Endothelial cell of umbilical vein (primary cell): ENCODE measurements around the gene APBB2. TPM values are rescaled to one million over a fixed set of nuclear protein-coding genes. Genes with fewer than 3 reads are reported as not detected.

Source experiments
- BruUV-seq: library from RNA; stranded (reverse); fragments of 400-500 nt; replicated peaks from 2 replicates; lab custom pipeline; 2021; lab: Mats Ljungman, UMichigan
- CTCF ChIA-PET: fragments of 300-600, 350-600 bp; sonication (Branson Sonifier 250); formaldehyde crosslinking; loops from one replicate; lab custom pipeline; 2021; ENCODE audit warnings: antibody characterized with exemption, inconsistent platforms; lab: Charles Lee
- POLR2A ChIA-PET: fragments of 300-600, 350-600 bp; sonication (Branson Sonifier 250); formaldehyde crosslinking; loops from one replicate; lab custom pipeline; 2021; ENCODE audit warnings: antibody characterized with exemption, inconsistent platforms; lab: Charles Lee
- DNase-seq: peaks from one replicate; pipeline ENCODE4 v3.0.0-alpha.2; 2011; ENCODE audit warnings: low read depth, low spot score
- FAIRE-seq: peaks from 2 replicates; lab custom pipeline; 2011; peaks lifted over from hg19 to GRCh38; lab: Jason Lieb, UNC
- H2AFZ ChIP-seq: 2 replicates; pipeline ENCODE4 v1.6.0; 2012; ENCODE audit warnings: low read depth, low read length, control low read depth, inconsistent platforms
- H3K27ac ChIP-seq: 2 replicates; pipeline ENCODE4 v1.5.1; 2011; ENCODE audit warnings: low read depth, mild to moderate bottlenecking, control low read depth, low read length, moderate library complexity; ENCODE audit not compliant: insufficient read depth
- H3K27me3 ChIP-seq, 2 experiments: 2 replicates each; pipeline versions ENCODE4 v1.6.0 to v1.6.1; 2011; ENCODE audit warnings: low read length in 2 of 2, mixed read lengths in 1 of 2; ENCODE audit not compliant: control insufficient read depth in 2 of 2, insufficient read depth in 2 of 2
- H3K36me3 ChIP-seq, 2 experiments: 2 replicates in 1 of 2; 3 replicates in 1 of 2; pipeline ENCODE4 v1.5.1; 2011; ENCODE audit warnings: low read length in 2 of 2, mild to moderate bottlenecking in 1 of 2, moderate library complexity in 1 of 2; ENCODE audit not compliant: control insufficient read depth in 2 of 2, insufficient read depth in 2 of 2; ENCODE audit errors: extremely low read depth in 1 of 2
- H3K4me1 ChIP-seq: 3 replicates; pipeline ENCODE4 v1.5.1; 2011; ENCODE audit warnings: mild to moderate bottlenecking, low read length; ENCODE audit not compliant: control insufficient read depth, insufficient read depth; ENCODE audit errors: extremely low read depth
- H3K4me2 ChIP-seq: 2 replicates; pipeline ENCODE4 v1.6.1; 2011; ENCODE audit warnings: low read length, control low read depth, mixed read lengths; ENCODE audit not compliant: insufficient read depth
- H3K4me3 ChIP-seq, 3 experiments: fragments of 200-600 bp in 1 of 3; sonication (generic), shearing (Covaris generic) in 1 of 3; replicated peaks in 1 of 3; 2 replicates each; pipeline ENCODE4 v1.5.1; 2011 to 2016; ENCODE audit warnings: control low read depth in 3 of 3, low read length in 3 of 3, mild to moderate bottlenecking in 2 of 3, inconsistent platforms in 1 of 3, low read depth in 1 of 3, moderate library complexity in 1 of 3; ENCODE audit not compliant: insufficient read depth in 1 of 3
- H3K79me2 ChIP-seq: 2 replicates; pipeline ENCODE4 v1.6.0; 2012; ENCODE audit warnings: low read length, inconsistent platforms; ENCODE audit not compliant: control insufficient read depth, insufficient read depth
- H3K9ac ChIP-seq: replicated peaks from 2 replicates; pipeline ENCODE3; 2011; ENCODE audit warnings: low read length, control low read depth; ENCODE audit not compliant: insufficient read depth; ENCODE audit errors: extremely low read depth
- H3K9me1 ChIP-seq: replicated peaks from 3 replicates; pipeline ENCODE4 v1.6.0; 2011; ENCODE audit warnings: mild to moderate bottlenecking, low read length; ENCODE audit not compliant: control insufficient read depth, insufficient read depth; ENCODE audit errors: extremely low read depth
- H3K9me3 ChIP-seq: replicated peaks from 2 replicates; pipeline ENCODE4 v1.5.1; 2012; ENCODE audit warnings: low read length, inconsistent platforms; ENCODE audit not compliant: control insufficient read depth, insufficient read depth
- H4K20me1 ChIP-seq: replicated peaks from 2 replicates; pipeline ENCODE3; 2011; ENCODE audit warnings: mild to moderate bottlenecking, low read length; ENCODE audit not compliant: control insufficient read depth, insufficient read depth; ENCODE audit errors: extremely low read depth
- EZH2 ChIP-seq: IDR thresholded peaks from 2 replicates; pipeline ENCODE4 v1.6.1; 2012; ENCODE audit warnings: borderline replicate concordance, low read depth, mild to moderate bottlenecking, moderate library complexity, low read length, inconsistent platforms; ENCODE audit not compliant: severe bottlenecking
- FOS ChIP-seq: IDR thresholded peaks from 2 replicates; pipeline ENCODE4 v1.6.1; 2011; ENCODE audit warnings: mild to moderate bottlenecking, low read length, moderate library complexity, borderline replicate concordance; ENCODE audit not compliant: insufficient read depth
- GATA2 ChIP-seq: IDR thresholded peaks from 2 replicates; pipeline ENCODE4 v1.7.0; 2011; ENCODE audit warnings: low read depth, mild to moderate bottlenecking, moderate library complexity, mixed read lengths, low read length; ENCODE audit not compliant: insufficient read length, insufficient read depth
- JUN ChIP-seq: IDR thresholded peaks from 2 replicates; pipeline ENCODE4 v1.6.1; 2011; ENCODE audit warnings: borderline replicate concordance, low read depth; ENCODE audit not compliant: insufficient read length, insufficient read depth
- MYC ChIP-seq: IDR thresholded peaks from one replicate; pipeline ENCODE4 v1.6.1; 2011; ENCODE audit warnings: mild to moderate bottlenecking, low read depth, low read length
- POLR2A ChIP-seq: IDR thresholded peaks from 2 replicates; pipeline ENCODE4 v1.6.1; 2012; ENCODE audit warnings: low read depth, mild to moderate bottlenecking, control low read depth, low read length
- POLR2AphosphoS5 ChIP-seq: IDR thresholded peaks from 2 replicates; pipeline ENCODE4 v1.6.1; 2012; ENCODE audit warnings: low read depth, mild to moderate bottlenecking, control low read depth, low read length, moderate library complexity; ENCODE audit not compliant: insufficient read depth
- dilution Hi-C: fragments of 300-500 bp; cut with MboI; formaldehyde crosslinking; loops from one replicate; pipeline ENCODE4 v1.15.0; 2019; ENCODE audit warnings: low sequenced_read_pairs; ENCODE audit not compliant: extremely low pct_ligation_motif_present
- intact Hi-C: fragments of 100-400 bp; cut with micrococcal nuclease; formaldehyde crosslinking; loops from one replicate; pipeline ENCODE4 v1.10.0; 2022
- polyA plus RNA-seq, 4 experiments: library from polyadenylated mRNA; depleted of rRNA in 3 of 4; stranded (reverse) in 3 of 4; unstranded in 1 of 4; fragments of >200 nt; gene quantifications; 2 replicates each; pipeline versions ENCODE4 v1.2.1 to v1.2.3, GENCODE V29; 2011 to 2012; ENCODE audit warnings: missing spikeins in 1 of 4
- total RNA-seq: library from RNA; stranded (reverse); gene quantifications from 2 replicates; pipeline ENCODE4 v1.2.3, GENCODE V29; 2021
- TF ChIP-seq, protein P1 (sequence below): IDR thresholded peaks from 2 replicates; pipeline ENCODE4 v1.6.1; 2011; ENCODE audit not compliant: insufficient read depth, insufficient read length
- TF ChIP-seq, protein P2 (sequence below), 2 donors: IDR thresholded peaks; 1 replicate in 1 of 2; 2 replicates in 1 of 2; pipeline ENCODE4 v1.5.1; 2011; ENCODE audit warnings: low read length in 2 of 2, mild to moderate bottlenecking in 2 of 2, moderate library complexity in 2 of 2, control low read depth in 1 of 2, inconsistent platforms in 1 of 2, low read depth in 1 of 2; ENCODE audit not compliant: insufficient read depth in 1 of 2; ENCODE audit errors: extremely low read depth in 1 of 2

APBB2 gene
- total and polyA plus RNA-seq, 2 donors (not counting 3 experiments of a cell fraction or from before 2014, with no cell fraction given): 79.8 to 124 TPM

DNA sequence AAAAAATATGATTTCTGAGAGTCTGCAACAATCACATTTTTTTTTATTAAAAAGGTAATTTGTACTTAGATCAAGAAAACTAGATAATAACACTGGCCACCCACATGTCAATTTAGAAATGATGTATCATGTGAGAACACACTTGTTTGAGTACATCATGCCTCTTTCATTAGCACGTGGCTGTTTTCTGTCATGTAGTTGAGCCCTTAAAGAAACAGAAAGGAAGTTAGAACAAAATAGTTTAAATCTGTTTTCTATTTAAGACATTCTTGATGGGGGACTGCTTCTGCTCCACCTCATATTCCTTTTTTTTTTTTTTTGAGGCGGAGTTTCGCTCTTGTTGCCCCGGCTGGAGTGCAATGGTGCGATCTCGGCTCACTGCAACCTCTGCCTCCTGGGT, 257.1 kb downstream of the APBB2 start:
- CTCF ChIA-PET: interaction anchor here (0.7 to 1.3 kb wide), 3 partner anchors 11 to 301 kb away, joined by 3 to 4 read pairs (median 3); partner anchors contain the start of gene APBB2
- H3K27ac ChIP-seq: no peak overlapping the region
- no peaks in the 10 kb centered on the region for H4K20me1 ChIP-seq
- no peak overlapping the region for H3K9ac ChIP-seq
- dilution Hi-C loops: no loop called here
- POLR2A ChIA-PET: no interaction called here
- DNase-seq (no peak), FAIRE-seq (no peak)
- no peak overlapping the region for H3K4me3 ChIP-seq
- peaks cover 5% of the 10 kb centered on the region for H3K4me1 ChIP-seq
- no peaks in the 10 kb centered on the region for H3K9me1 ChIP-seq
- peaks cover 23% of the 10 kb centered on the region for H3K79me2 ChIP-seq
- H3K9me3 ChIP-seq: no peaks in the 10 kb centered on the region
- no peak overlapping the region for H3K4me2 ChIP-seq
- H3K27me3 ChIP-seq: no peaks in the 10 kb centered on the region
- H2AFZ ChIP-seq: no peak overlapping the region
- TF ChIP-seq GATA2: no peak
- TF ChIP-seq MYC: no peak
- TF ChIP-seq POLR2AphosphoS5: no peak
- TF ChIP-seq, protein P1, sequence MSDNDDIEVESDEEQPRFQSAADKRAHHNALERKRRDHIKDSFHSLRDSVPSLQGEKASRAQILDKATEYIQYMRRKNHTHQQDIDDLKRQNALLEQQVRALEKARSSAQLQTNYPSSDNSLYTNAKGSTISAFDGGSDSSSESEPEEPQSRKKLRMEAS: no peak
- no peak for TF ChIP-seq JUN
- no peak for TF ChIP-seq FOS
- TF ChIP-seq, protein P2, sequence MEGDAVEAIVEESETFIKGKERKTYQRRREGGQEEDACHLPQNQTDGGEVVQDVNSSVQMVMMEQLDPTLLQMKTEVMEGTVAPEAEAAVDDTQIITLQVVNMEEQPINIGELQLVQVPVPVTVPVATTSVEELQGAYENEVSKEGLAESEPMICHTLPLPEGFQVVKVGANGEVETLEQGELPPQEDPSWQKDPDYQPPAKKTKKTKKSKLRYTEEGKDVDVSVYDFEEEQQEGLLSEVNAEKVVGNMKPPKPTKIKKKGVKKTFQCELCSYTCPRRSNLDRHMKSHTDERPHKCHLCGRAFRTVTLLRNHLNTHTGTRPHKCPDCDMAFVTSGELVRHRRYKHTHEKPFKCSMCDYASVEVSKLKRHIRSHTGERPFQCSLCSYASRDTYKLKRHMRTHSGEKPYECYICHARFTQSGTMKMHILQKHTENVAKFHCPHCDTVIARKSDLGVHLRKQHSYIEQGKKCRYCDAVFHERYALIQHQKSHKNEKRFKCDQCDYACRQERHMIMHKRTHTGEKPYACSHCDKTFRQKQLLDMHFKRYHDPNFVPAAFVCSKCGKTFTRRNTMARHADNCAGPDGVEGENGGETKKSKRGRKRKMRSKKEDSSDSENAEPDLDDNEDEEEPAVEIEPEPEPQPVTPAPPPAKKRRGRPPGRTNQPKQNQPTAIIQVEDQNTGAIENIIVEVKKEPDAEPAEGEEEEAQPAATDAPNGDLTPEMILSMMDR (IDR thresholded peaks at IDR 0.05; ENCODE audit: extremely low read depth in 1 of 2, insufficient read depth in 1 of 2, low read depth in 1 of 2, low read length in 2 of 2): no peak
- no peak for TF ChIP-seq POLR2A
- no peak for TF ChIP-seq EZH2
- no peaks in the 10 kb centered on the region for H3K36me3 ChIP-seq
- no TSS peak for BruUV-seq
- intact Hi-C loops: no loop called here
